ENCODE measurements around the gene BATF. TPM values are rescaled to one million over a fixed set of nuclear protein-coding genes. Genes with fewer than 3 reads are reported as not detected.

BATF gene
- total RNA-seq, 1 experiment from 2014 or later, result 55.7 TPM

- Histone ChIP-seq H3K36me3 (ENCODE audit: low read depth) (no peaks in the 10 kb centered on the region), H3K27me3 (ENCODE audit: insufficient read depth, low read depth) (no peaks in the 10 kb centered on the region), H3K4me2 (no peak overlapping the region), H3K4me3 (no peak overlapping the region), H3K9me3 (ENCODE audit: insufficient read depth, low read depth) (peaks cover 15% of the 10 kb centered on the region; the same call in 1 of the 2 replicates), H3K4me1 (replicated peaks; ENCODE audit: insufficient read depth) (no peaks in the 10 kb centered on the region), H4K20me1 (ENCODE audit: insufficient read depth) (no peaks in the 10 kb centered on the region), H2AFZ (no peak overlapping the region), H3F3A (ENCODE audit: insufficient read depth, low read depth) (no peaks in the 10 kb centered on the region), H3K27ac (no peak overlapping the region), H3K9me2 (ENCODE audit: insufficient read depth) (no peaks in the 10 kb centered on the region), H3K79me2 (ENCODE audit: low read depth) (no peaks in the 10 kb centered on the region)
- no peak for DNase-seq
- TF ChIP-seq CTCF (conservative IDR thresholded peaks at IDR 0.05) (no peak), EZH2 (IDR thresholded peaks at IDR 0.05; ENCODE audit: low read depth) (no peak)
- CTCF ChIA-PET, result no interaction called here
- intact Hi-C loops (cut with micrococcal nuclease; ENCODE audit: unreplicated experiment), result no loop called here
- no TSS peak for BruUV-seq (replicated peaks)
- POLR2A ChIA-PET (ENCODE audit: unreplicated experiment), result no interaction called here
Observed at GRCh38 chr14:75504411-75504810, 17.9 kb upstream of the BATF start.

- no peak overlapping the region for H3K4me2 ChIP-seq
- H2AFZ ChIP-seq, result no peak overlapping the region
- ChIA-PET CTCF (interaction anchor here (0.6 kb wide), 4 partner anchors 37 to 1860 kb away, joined by 3 to 5 read pairs (median 4); no protein-coding TSS in a partner anchor), POLR2A (ENCODE audit: unreplicated experiment) (interaction anchor here (0.7 kb wide), 1 partner anchor 128 kb away, joined by 3 read pairs; no protein-coding TSS in a partner anchor)
- H3K9me2 ChIP-seq (ENCODE audit: insufficient read depth), result no peaks in the 10 kb centered on the region
- H3K4me1 ChIP-seq (replicated peaks; ENCODE audit: insufficient read depth), result no peaks in the 10 kb centered on the region
- no peaks in the 10 kb centered on the region for H3K79me2 ChIP-seq (ENCODE audit: low read depth)
- peaks cover 33% of the 10 kb centered on the region; the same call in 1 of the 2 replicates for H3K9me3 ChIP-seq (ENCODE audit: insufficient read depth, low read depth)
- DNase-seq, result no peak
- H3K36me3 ChIP-seq (ENCODE audit: low read depth), result no peaks in the 10 kb centered on the region
- H3K27me3 ChIP-seq (ENCODE audit: insufficient read depth, low read depth), result no peaks in the 10 kb centered on the region
- H3F3A ChIP-seq (ENCODE audit: insufficient read depth, low read depth), result no peaks in the 10 kb centered on the region
- TF ChIP-seq EZH2 (IDR thresholded peaks at IDR 0.05; ENCODE audit: low read depth) (no peak), CTCF (conservative IDR thresholded peaks at IDR 0.05) (no peak)
- no peaks in the 10 kb centered on the region for H4K20me1 ChIP-seq (ENCODE audit: insufficient read depth)
- BruUV-seq (replicated peaks), result no TSS peak
- no peak overlapping the region for H3K27ac ChIP-seq
- H3K4me3 ChIP-seq, result no peak overlapping the region
- intact Hi-C loops (cut with micrococcal nuclease; ENCODE audit: unreplicated experiment), result no loop called here
Observed at GRCh38 chr14:75506930-75507329, 15.3 kb upstream of the BATF start.

GRCh38 chr14:75510547-75510946 lies 11.7 kb upstream of the BATF start:
- ChIA-PET CTCF (no interaction called here), POLR2A (ENCODE audit: unreplicated experiment) (no interaction called here)
- intact Hi-C loops (cut with micrococcal nuclease; ENCODE audit: unreplicated experiment), result no loop called here
- Histone ChIP-seq H4K20me1 (ENCODE audit: insufficient read depth) (no peaks in the 10 kb centered on the region), H3K27me3 (ENCODE audit: insufficient read depth, low read depth) (no peaks in the 10 kb centered on the region), H3K36me3 (ENCODE audit: low read depth) (no peaks in the 10 kb centered on the region), H3K4me2 (no peak overlapping the region), H2AFZ (no peak overlapping the region), H3F3A (ENCODE audit: insufficient read depth, low read depth) (no peaks in the 10 kb centered on the region), H3K27ac (no peak overlapping the region), H3K9me2 (ENCODE audit: insufficient read depth) (no peaks in the 10 kb centered on the region), H3K9me3 (ENCODE audit: insufficient read depth, low read depth) (peaks cover 33% of the 10 kb centered on the region; the same call in 1 of the 2 replicates), H3K79me2 (ENCODE audit: low read depth) (no peaks in the 10 kb centered on the region), H3K4me1 (replicated peaks; ENCODE audit: insufficient read depth) (no peaks in the 10 kb centered on the region), H3K4me3 (no peak overlapping the region)
- BruUV-seq (replicated peaks), result no TSS peak
- no peak for DNase-seq
- TF ChIP-seq EZH2 (IDR thresholded peaks at IDR 0.05; ENCODE audit: low read depth), result no peak
- no peak for TF ChIP-seq CTCF (conservative IDR thresholded peaks at IDR 0.05)
